NCI-H128 (cell line): ENCODE data around the gene CNOT6L.
"Not testable (repeated sequence)": the region's sequence is repeated elsewhere in the genome, so short reads cannot be mapped to it uniquely, and the experiment has no call there.

ENCODE experiments used
- DNase-seq: peaks from one replicate; lab custom pipeline; 2025; ENCODE audit not compliant: unreplicated experiment; lab: John Stamatoyannopoulos, UW

Gene CNOT6L

DNA sequence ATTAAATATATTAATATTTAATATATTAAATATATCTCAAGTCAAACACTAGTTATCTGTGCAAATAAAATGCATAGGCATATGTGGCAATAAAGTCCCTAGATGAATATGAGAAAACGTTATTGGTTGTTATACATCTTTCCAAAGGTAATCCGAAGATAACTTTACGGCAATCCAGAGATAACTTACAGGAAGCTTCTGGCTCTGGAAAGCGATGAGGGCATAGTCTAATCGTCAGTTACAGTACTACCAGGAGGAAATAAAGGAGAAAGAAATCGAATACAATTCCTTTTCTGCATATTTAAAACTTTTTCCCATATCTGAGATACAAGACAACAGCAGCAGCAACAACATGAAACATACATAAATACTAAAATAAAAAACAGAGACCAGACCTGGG lies 35.3 kb downstream of the CNOT6L start:
- no peak for DNase-seq

DNA sequence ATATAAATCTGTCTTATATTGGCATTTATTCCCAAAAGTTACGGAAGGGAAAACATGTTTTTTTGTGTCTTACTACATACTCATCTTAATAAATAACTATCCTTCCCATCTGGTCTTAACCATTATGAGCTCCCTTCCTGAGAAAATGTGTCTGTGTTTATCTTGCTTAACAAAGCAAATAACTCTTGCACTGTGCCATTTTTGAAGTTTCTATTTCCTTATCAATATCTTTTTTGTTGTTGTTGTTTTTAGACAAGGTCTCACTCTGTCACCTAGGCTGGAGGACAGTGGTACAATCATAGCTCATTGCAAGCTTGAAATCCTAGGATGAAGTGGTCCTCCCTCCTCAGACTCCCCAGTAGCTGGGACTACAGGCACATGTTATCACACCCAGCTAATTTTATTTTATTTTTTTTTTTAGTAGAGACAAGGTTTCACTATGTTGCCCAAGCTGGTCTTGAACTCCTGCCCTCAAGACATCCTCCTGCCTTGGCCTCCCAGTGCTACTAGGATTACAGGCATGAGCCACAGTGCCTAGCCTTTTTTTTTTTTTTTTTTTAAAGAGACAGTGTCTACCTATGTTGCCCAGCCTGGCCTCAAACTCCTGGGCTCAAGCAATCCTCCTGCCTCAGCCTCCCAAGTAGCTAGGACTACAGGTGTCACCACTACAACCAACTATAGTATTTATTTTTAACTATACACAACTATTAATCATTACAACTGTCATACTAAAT lies 36.9 kb downstream of the CNOT6L start:
- DNase-seq = no peak

DNA sequence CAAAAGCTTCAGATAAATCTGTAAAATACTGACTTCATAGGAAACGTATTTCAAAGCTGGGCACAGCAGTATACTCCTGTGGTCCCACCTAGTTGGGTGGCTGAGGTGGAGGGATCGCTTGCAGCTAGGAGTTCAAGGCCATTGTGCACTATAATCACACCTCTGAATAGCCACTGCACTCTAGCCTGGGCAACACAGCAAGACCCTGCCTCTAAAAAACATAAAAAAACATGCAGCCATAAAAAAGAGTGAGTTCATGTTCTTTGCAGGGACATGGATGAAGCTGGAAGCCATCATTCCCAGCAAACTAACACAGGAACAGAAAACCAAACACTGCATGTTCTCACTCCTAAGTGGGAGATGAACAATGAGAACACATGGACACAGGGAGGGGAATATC lies 38.4 kb downstream of the CNOT6L start:
- not testable (repeated sequence) for DNase-seq

GRCh38 chr4:77777135-77777807 lies 41.9 kb downstream of the CNOT6L start:
- no peak for DNase-seq

GRCh38 chr4:77776182-77777134 lies 42.7 kb downstream of the CNOT6L start:
- DNase-seq = no peak

DNA sequence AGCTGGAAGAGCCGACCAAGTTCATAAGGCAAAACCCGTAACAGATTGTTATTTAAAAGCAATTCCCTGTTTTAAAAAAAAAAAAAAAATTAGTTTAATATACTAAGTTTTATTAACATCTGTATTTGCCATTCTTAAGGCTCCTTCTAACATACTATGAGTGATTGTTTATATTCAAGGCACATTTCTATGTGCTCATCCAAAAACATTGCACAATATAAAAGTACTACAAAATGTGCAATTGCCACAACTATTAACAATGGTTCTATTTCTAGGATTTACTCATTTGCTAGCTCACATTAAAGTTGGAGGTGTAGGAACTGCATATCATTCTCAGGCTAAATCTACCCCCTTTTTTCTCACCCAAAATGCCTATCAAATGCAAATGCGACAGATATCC lies 46.1 kb downstream of the CNOT6L start:
- DNase-seq = no peak

DNA sequence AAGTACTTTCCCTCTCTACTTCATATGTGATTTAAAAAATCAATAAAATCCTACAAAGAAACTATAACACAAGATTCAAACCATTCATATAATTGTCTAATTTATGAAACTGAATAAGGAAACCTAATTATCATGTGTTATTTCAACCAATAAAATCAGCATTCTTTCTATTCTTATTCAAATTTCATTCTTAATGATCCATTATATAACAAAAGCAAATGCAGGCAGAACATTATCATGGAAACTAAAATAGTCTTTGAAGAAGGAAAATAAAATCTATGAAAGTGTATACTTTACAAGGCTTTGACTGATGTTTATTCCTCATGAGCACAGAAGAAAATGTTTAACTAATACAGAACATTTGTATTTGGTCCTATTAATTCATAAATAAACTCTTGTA lies 47.6 kb downstream of the CNOT6L start:
- no peak for DNase-seq

- no peak for DNase-seq
These were observed 53.4 kb downstream of the CNOT6L start for GRCh38 chr4:77765720-77766119.

GRCh38 chr4:77762531-77762930 lies 56.6 kb downstream of the CNOT6L start:
- DNase-seq = no peak

- DNase-seq = no peak
These were observed 57.6 kb downstream of the CNOT6L start for GRCh38 chr4:77761595-77761994.

DNA sequence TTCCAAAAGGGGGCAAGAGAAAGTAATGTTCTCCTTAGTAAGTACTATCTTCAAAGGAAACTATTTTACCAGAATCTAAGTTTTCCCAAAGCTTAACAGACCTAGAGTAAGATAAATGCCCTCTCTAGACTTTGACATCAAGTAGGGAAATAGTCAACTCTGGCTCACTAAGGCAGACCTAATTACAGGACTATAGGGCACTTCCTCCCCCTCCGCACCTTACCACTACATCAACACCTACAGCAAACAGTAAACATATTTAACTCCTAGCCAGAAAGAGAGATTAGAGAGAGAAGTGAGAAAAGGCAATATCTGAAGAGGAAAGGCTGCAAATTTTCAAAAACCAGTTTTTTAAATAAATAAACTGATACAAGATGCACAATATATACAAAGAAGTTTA lies 60.4 kb downstream of the CNOT6L start:
- DNase-seq = no peak

- no peak for DNase-seq
These were observed 67.4 kb downstream of the CNOT6L start for GRCh38 chr4:77751764-77752163.

DNA sequence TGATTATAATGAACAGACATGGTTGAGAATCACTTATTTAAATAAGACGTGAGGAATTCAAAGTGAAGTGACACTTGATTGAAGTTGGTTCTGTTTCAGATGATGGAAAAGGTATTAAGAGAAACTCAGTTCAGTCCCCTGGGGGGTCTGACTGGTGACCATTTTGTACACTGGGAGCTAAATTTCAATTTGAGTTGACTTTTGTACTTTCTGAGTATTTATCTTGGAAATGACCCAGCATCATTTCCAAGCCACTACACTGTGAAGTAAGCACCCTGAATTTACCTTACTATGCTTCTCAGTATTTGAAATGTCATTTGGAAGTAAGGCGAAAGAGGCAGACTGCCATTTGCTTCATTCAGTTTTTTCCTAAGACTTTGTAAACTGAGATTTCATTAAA lies 73.4 kb downstream of the CNOT6L start:
- DNase-seq = no peak

DNA sequence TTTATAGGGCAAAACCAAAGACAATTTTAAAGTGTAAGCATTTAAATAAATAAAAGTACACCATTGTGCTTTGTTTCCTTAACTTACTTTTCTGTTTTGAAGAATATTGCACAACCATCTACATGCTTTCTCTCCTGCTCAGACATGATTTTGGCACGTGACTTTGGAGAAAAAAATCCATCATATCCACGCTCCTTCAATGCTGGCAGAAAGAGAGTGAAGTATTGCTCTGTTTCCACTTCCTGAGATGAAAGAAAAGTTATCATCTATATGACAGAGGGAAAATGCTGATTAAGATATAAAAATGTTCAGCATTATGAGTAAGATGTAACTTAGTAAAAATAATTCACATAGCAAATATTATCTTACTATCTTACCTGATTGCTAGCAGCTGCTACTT lies 77.1 kb downstream of the CNOT6L start:
- no peak for DNase-seq

DNA sequence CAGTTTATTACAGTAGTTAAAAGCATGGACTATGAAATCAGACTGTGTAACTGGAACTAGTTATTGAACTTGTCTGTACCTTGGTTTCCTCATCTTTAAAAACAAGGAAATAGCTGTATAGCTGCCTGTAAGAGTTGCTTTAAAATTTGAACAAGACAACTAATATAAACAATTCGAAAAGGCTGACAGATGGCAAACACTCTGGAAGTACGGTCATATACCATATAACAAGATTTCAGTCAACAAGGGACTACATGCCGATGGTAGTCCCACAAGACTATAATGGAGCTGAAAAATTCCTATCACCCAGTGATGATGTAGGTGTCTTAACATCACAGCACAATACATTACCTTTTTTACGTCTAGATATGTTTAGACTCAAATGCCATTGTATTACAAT lies 78.7 kb downstream of the CNOT6L start:
- no peak for DNase-seq

DNA sequence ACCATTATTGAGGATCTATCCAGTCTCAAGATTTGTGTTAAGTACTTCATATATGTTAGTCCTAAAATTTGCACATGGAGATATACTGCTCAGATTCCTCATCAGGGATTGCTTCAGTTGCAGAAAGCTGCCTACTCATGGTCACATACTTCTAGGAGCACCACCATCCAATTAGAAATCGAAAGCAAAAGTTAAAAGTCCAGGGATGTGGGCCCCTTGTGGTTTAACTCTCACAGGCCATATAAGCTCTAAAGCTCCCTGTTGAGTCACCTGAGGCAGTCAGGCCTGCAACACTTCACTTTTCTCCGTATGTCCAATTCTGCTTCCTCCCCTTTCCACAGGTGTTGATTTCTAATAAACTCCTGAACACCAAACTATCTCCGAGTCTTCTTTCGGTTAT lies 84.2 kb downstream of the CNOT6L start:
- no peak for DNase-seq

- no peak for DNase-seq
These were observed 87.5 kb downstream of the CNOT6L start for GRCh38 chr4:77731656-77732055.

GRCh38 chr4:77728420-77728819 lies 90.7 kb downstream of the CNOT6L start:
- DNase-seq = no peak

DNA sequence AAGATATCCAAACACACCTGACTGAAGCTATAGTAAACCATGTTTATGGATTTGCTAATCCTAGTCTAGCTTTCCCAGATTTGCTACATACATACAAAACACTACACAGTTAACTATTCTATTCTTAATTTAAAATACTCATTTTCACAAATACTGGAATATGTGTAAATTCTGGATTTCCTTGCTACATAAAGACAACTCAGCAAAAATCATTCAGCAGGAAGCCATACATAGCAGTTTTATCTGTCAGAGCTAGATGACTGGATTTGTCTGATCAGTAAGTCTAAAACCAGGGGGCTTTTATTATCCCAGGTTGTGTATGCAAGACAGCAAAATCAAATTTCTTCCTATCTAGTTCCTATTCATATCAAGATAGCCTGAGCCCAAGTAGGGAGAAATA lies 98.1 kb downstream of the CNOT6L start:
- DNase-seq = no peak

DNA sequence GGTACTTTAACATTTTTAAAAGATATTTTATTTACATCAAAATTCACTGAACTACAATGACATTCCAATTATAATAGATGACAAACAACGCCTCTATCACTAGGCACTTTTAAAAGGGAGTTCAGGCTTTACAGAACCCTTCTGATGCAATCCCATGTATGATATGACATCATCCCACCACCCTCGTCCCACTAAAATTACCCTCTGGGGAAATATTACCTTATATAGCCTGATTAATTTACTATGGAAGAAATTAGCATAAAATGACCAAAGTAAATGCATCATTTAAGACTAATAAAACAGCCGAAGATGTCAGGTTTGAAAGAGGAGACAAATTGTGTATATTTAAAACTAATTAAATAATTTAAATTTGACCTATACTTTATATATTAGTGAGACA lies 100.7 kb downstream of the CNOT6L start:
- not testable (repeated sequence) for DNase-seq

DNA sequence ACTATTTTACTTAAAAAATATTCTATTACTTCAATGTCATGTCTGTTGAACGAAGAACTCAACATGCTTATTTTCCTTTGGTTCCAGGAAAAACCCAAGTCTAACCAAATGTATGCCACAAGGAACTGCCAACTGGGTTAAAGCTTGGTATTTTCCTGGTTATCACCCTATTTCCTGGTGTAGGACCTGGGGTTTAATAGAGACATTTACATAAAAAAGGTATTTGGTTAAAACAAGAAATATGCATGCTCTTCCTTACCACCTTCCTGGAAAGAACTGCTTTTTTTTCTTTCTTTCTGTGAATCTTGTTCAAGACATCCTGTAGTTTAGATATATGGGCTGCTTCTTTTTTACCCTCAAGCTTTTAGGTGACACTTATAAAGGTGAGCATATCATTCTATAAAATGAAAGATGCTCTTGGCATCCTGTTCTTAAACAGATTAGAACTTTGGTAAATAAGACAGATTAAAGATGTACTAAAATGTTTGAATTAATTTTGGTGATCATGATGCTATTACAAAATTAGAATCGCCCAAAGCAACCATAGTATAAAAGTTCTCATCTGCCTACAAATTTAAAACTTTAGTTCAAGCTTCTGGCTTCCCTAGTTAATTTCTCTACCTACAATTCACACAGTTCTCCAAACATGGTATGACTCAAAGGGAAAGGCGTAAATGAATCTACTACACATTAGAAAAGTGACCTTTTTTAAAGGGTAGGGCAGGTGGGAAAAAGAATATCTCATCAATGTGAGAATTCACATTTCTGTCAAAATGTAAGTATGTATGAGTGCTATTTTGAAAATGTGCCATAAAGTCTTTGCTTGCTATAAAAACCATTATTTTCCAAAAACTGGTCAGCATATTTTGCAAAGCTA lies 103.5 kb downstream of the CNOT6L start:
- DNase-seq = no peak
